HCT116 (cell line): ENCODE data around the gene MMP17. TPM values are rescaled to one million over a fixed set of nuclear protein-coding genes. Genes with fewer than 3 reads are reported as not detected.

Source experiments
- ATAC-seq: fragments of 200-7000 bp; cut with Tn5 transposase; 2 replicates; pipeline ENCODE4 v1.9.1; 2020; ENCODE audit warnings: mild to moderate bottlenecking, moderate library complexity
- BruUV-seq: library from RNA; stranded (reverse); fragments of 400-500 nt; replicated peaks from 2 replicates; lab custom pipeline; 2021; lab: Mats Ljungman, UMichigan
- CTCF ChIA-PET: fragments of 300-600 bp; sonication (Branson Sonifier 250); formaldehyde crosslinking; loops from one replicate; lab custom pipeline; 2021; ENCODE audit warnings: antibody characterized with exemption; lab: Charles Lee
- POLR2A ChIA-PET: fragments of 300-600, 350-600 bp; sonication (Branson Sonifier 250); formaldehyde crosslinking; loops from one replicate; lab custom pipeline; 2021; ENCODE audit warnings: antibody characterized with exemption; lab: Charles Lee
- RAD21 ChIA-PET, 2 experiments: fragments of 300-600 bp; sonication (Branson Sonifier 250); formaldehyde crosslinking; loops; one replicate each; lab custom pipeline; 2023; ENCODE audit warnings: low total read pairs in 2 of 2; ENCODE audit not compliant: uncharacterized antibody in 2 of 2, unreplicated experiment in 2 of 2, low non-redundant PET in 1 of 2; lab: Charles Lee
- DNase-seq: peaks from one replicate; pipeline ENCODE4 v3.0.0-alpha.2; 2010; ENCODE audit warnings: low read depth, low spot score
- H2AFZ ChIP-seq: fragments of 200-600 bp; shearing (Covaris generic), sonication (generic); 2 replicates; pipeline ENCODE4 v1.6.1; 2017; ENCODE audit warnings: low read depth, mixed run types, mixed read lengths, antibody characterized with exemption, low read length; ENCODE audit not compliant: poor library complexity, severe bottlenecking
- H3K27ac ChIP-seq: 2 replicates; pipeline ENCODE4 v1.5.1; 2012; ENCODE audit warnings: low read depth, low read length
- H3K27me3 ChIP-seq: fragments of 200-600 bp; sonication (generic); 2 replicates; pipeline ENCODE4 v1.6.1; 2016; ENCODE audit warnings: mixed run types, low read length, mixed read lengths; ENCODE audit not compliant: insufficient read depth
- H3K36me3 ChIP-seq, 2 experiments: fragments of 200-500 bp in 1 of 2; fragments of 200-600 bp in 1 of 2; sonication (Bioruptor generic) in 1 of 2; sonication (generic) in 1 of 2; 2 replicates each; pipeline versions ENCODE4 v1.5.1 to v1.6.1; 2014 to 2016; ENCODE audit warnings: low read length in 2 of 2, inconsistent platforms in 1 of 2, mixed read lengths in 1 of 2, mixed run types in 1 of 2; ENCODE audit not compliant: insufficient read depth in 2 of 2, control insufficient read depth in 1 of 2
- H3K4me1 ChIP-seq, 2 experiments: fragments of 200-600 bp in 1 of 2; sonication (generic) in 1 of 2; 2 replicates each; pipeline versions ENCODE4 v1.5.1 to v1.6.1; 2012 to 2017; ENCODE audit warnings: low read length in 2 of 2, inconsistent platforms in 1 of 2, mild to moderate bottlenecking in 1 of 2, mixed read lengths in 1 of 2, mixed run types in 1 of 2, moderate library complexity in 1 of 2; ENCODE audit not compliant: insufficient read depth in 2 of 2, control insufficient read depth in 1 of 2
- H3K4me2 ChIP-seq: fragments of 200-600 bp; sonication (generic); 2 replicates; pipeline ENCODE4 v1.6.1; 2017; ENCODE audit warnings: mixed run types, low read length, mixed read lengths
- H3K4me3 ChIP-seq, 2 experiments: fragments of 200-600 bp in 1 of 2; sonication (generic) in 1 of 2; replicated peaks in 1 of 2; 2 replicates each; pipeline ENCODE4 v1.5.1; 2011 to 2016; ENCODE audit warnings: low read length in 2 of 2, control low read depth in 1 of 2, low read depth in 1 of 2, mild to moderate bottlenecking in 1 of 2, mixed read lengths in 1 of 2, mixed run types in 1 of 2
- H3K79me2 ChIP-seq: fragments of 200-600 bp; sonication (generic); 2 replicates; pipeline ENCODE4 v1.6.1; 2017; ENCODE audit warnings: mild to moderate bottlenecking, mixed run types, low read length, moderate library complexity, mixed read lengths; ENCODE audit not compliant: insufficient read depth
- H3K9ac ChIP-seq: fragments of 200-600 bp; sonication (generic); 2 replicates; pipeline ENCODE4 v1.6.1; 2016; ENCODE audit warnings: low read length, mixed read lengths
- H3K9me2 ChIP-seq: fragments of 200-600 bp; sonication (generic), shearing (Covaris generic); 2 replicates; pipeline ENCODE4 v1.6.1; 2017; ENCODE audit warnings: mixed run types, mild to moderate bottlenecking, moderate library complexity; ENCODE audit not compliant: insufficient read depth
- H3K9me3 ChIP-seq, 2 experiments: fragments of 200-500 bp in 1 of 2; fragments of 200-600 bp in 1 of 2; sonication (Bioruptor generic) in 1 of 2; sonication (generic) in 1 of 2; 2 replicates each; pipeline ENCODE4 v1.6.1; 2014 to 2017; ENCODE audit warnings: low read length in 2 of 2, mixed read lengths in 2 of 2, inconsistent platforms in 1 of 2, low read depth in 1 of 2, mild to moderate bottlenecking in 1 of 2, mixed run types in 1 of 2, moderate library complexity in 1 of 2; ENCODE audit not compliant: control insufficient read depth in 1 of 2, insufficient read depth in 1 of 2
- H4K20me1 ChIP-seq: fragments of 200-600 bp; sonication (generic), shearing (Covaris generic); 2 replicates; pipeline ENCODE4 v1.6.1; 2017; ENCODE audit warnings: mixed run types, mild to moderate bottlenecking, moderate library complexity; ENCODE audit not compliant: insufficient read depth
- ATF3 ChIP-seq: IDR thresholded peaks from 2 replicates; pipeline ENCODE4 v1.6.1; 2012
- CEBPB ChIP-seq: IDR thresholded peaks from 2 replicates; pipeline ENCODE4 v1.6.1; 2012; ENCODE audit warnings: low read depth
- CTCF ChIP-seq, 3 experiments: fragments of 200-600 bp in 1 of 3; sonication (generic) in 1 of 3; IDR thresholded peaks in 2 of 3; conservative IDR thresholded peaks in 1 of 3; 2 replicates each; pipeline ENCODE4 v1.5.1; 2012 to 2017; ENCODE audit warnings: low read depth in 2 of 3, low read length in 2 of 3, antibody characterized with exemption in 1 of 3, borderline replicate concordance in 1 of 3, control low read depth in 1 of 3, mild to moderate bottlenecking in 1 of 3, mixed read lengths in 1 of 3, mixed run types in 1 of 3, moderate library complexity in 1 of 3; ENCODE audit not compliant: insufficient read depth in 1 of 3
- EZH2phosphoT487 ChIP-seq: fragments of 200-600 bp; IDR thresholded peaks from 2 replicates; pipeline ENCODE4 v1.6.1; 2018; ENCODE audit warnings: antibody characterized with exemption, borderline replicate concordance
- MAX ChIP-seq: IDR thresholded peaks from 2 replicates; pipeline ENCODE4 v1.6.1; 2012
- POLR2A ChIP-seq: IDR thresholded peaks from 2 replicates; pipeline ENCODE4 v1.7.0; 2011; ENCODE audit warnings: borderline replicate concordance; ENCODE audit not compliant: insufficient read depth, insufficient read length; ENCODE audit errors: extremely low read depth
- POLR2AphosphoS5 ChIP-seq: IDR thresholded peaks from 2 replicates; pipeline ENCODE4 v1.6.1; 2011; ENCODE audit warnings: mild to moderate bottlenecking, low read depth, low read length, moderate library complexity
- RAD21 ChIP-seq: IDR thresholded peaks from 2 replicates; pipeline ENCODE4 v1.6.1; 2012; ENCODE audit warnings: low read depth, mild to moderate bottlenecking
- SP1 ChIP-seq: IDR thresholded peaks from 2 replicates; pipeline ENCODE4 v1.6.1; 2012; ENCODE audit warnings: low read depth
- SRF ChIP-seq: IDR thresholded peaks from 2 replicates; pipeline ENCODE4 v1.6.1; 2012; ENCODE audit warnings: low read depth
- ZBTB33 ChIP-seq: IDR thresholded peaks from 2 replicates; pipeline ENCODE4 v1.6.1; 2011; ENCODE audit warnings: mild to moderate bottlenecking, low read length, moderate library complexity; ENCODE audit not compliant: insufficient replicate concordance; ENCODE audit errors: extremely low read depth
- intact Hi-C: fragments of 100-400 bp; cut with micrococcal nuclease; formaldehyde crosslinking; loops from 2 replicates; pipeline ENCODE4 v1.10.0; 2022
- total RNA-seq: library from RNA; stranded (reverse); gene quantifications from one replicate; pipeline ENCODE4 v1.2.1, GENCODE V29; 2021; ENCODE audit not compliant: unreplicated experiment

Gene MMP17
- total RNA-seq, 1 experiment from 2014 or later: 14.3 TPM

GRCh38 chr12:131847456-131847855 is 19.3 kb downstream of the MMP17 start:
- Histone ChIP-seq H2AFZ (no peak overlapping the region), H3K9me2 (no peaks in the 10 kb centered on the region), H4K20me1 (no peaks in the 10 kb centered on the region), H3K79me2 (no peaks in the 10 kb centered on the region), H3K9me3 (no peaks in the 10 kb centered on the region), H3K4me3 (no peak overlapping the region), H3K27me3 (no peaks in the 10 kb centered on the region), H3K36me3 (no peaks in the 10 kb centered on the region), H3K4me2 (no peak overlapping the region), H3K27ac (no peak overlapping the region), H3K9ac (no peak overlapping the region), H3K4me1 (no peaks in the 10 kb centered on the region)
- intact Hi-C loops: no loop called here
- no peak for DNase-seq
- no TSS peak for BruUV-seq
- no peak for ATAC-seq
- POLR2A ChIA-PET: no interaction called here
- TF ChIP-seq ZBTB33 (no peak), SRF (no peak), MAX (no peak), SP1 (no peak), POLR2A (no peak), EZH2phosphoT487 (no peak), ATF3 (no peak), RAD21 (no peak), POLR2AphosphoS5 (no peak), CEBPB (no peak), CTCF (IDR thresholded peaks at IDR 0.05 in 2 of 3, conservative IDR thresholded peaks at IDR 0.05 in 1 of 3; ENCODE audit: borderline replicate concordance in 1 of 3, insufficient read depth in 1 of 3, low read depth in 2 of 3, low read length in 2 of 3) (no peak)
- RAD21 ChIA-PET: no interaction called here
- CTCF ChIA-PET: no interaction called here
